Measurements from ENCODE around the gene REXO1. TPM values are rescaled to one million over a fixed set of nuclear protein-coding genes. Genes with fewer than 3 reads are reported as not detected.

Gene REXO1
- total and polyA plus RNA-seq, 2 donors (not counting 3 experiments of a cell fraction or from before 2014, with no cell fraction given) = 41.1 to 56.9 TPM

GRCh38 chr19:1796395-1797142 is 51.7 kb downstream of the REXO1 start:
- no peaks in the 10 kb centered on the region for H3K36me3 ChIP-seq (ENCODE audit: control insufficient read depth in 2 of 2, extremely low read depth in 1 of 2, insufficient read depth in 2 of 2, low read length in 2 of 2)
- TF ChIP-seq EZH2 (IDR thresholded peaks at IDR 0.05; ENCODE audit: borderline replicate concordance, low read depth, low read length, severe bottlenecking) (no peak), FOS (IDR thresholded peaks at IDR 0.05; ENCODE audit: borderline replicate concordance, insufficient read depth, low read length) (no peak), CTCF (IDR thresholded peaks at IDR 0.05; ENCODE audit: extremely low read depth in 1 of 2, insufficient read depth in 1 of 2, low read depth in 1 of 2, low read length in 2 of 2) (no peak), POLR2AphosphoS5 (IDR thresholded peaks at IDR 0.05; ENCODE audit: insufficient read depth, low read depth, low read length) (no peak), GATA2 (IDR thresholded peaks at IDR 0.05; ENCODE audit: insufficient read depth, insufficient read length, low read depth, low read length) (no peak), JUN (IDR thresholded peaks at IDR 0.05; ENCODE audit: borderline replicate concordance, insufficient read depth, insufficient read length, low read depth) (no peak), MYC (IDR thresholded peaks at IDR 0.05; ENCODE audit: low read depth, low read length) (no peak), POLR2A (IDR thresholded peaks at IDR 0.05; ENCODE audit: low read depth, low read length) (no peak)
- TF ChIP-seq, protein P1, sequence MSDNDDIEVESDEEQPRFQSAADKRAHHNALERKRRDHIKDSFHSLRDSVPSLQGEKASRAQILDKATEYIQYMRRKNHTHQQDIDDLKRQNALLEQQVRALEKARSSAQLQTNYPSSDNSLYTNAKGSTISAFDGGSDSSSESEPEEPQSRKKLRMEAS (IDR thresholded peaks at IDR 0.05; ENCODE audit: insufficient read depth, insufficient read length) = no peak
- ChIA-PET POLR2A (no interaction called here), CTCF (interaction anchor here (1.0 to 6.6 kb wide), 9 partner anchors 14 to 250 kb away, joined by 3 to 75 read pairs (median 12); no protein-coding TSS in a partner anchor)
- intact Hi-C loops (cut with micrococcal nuclease) = loop anchor here (5.0 kb wide), 1 partner anchor 124 kb away; no protein-coding TSS in a partner anchor
- H2AFZ ChIP-seq (ENCODE audit: low read depth, low read length) = no peak overlapping the region
- no peak for DNase-seq (ENCODE audit: low read depth, low spot score)
- dilution Hi-C loops (cut with MboI; ENCODE audit: extremely low pct_ligation_motif_present, low sequenced_read_pairs) = no loop called here
- no peaks in the 10 kb centered on the region for H3K9me1 ChIP-seq (replicated peaks; ENCODE audit: control insufficient read depth, extremely low read depth, insufficient read depth, low read length)
- no peaks in the 10 kb centered on the region for H3K9me3 ChIP-seq (replicated peaks; ENCODE audit: control insufficient read depth, insufficient read depth, low read length)
- H3K27me3 ChIP-seq (ENCODE audit: control insufficient read depth in 2 of 2, insufficient read depth in 2 of 2, low read length in 2 of 2) = no peaks in the 10 kb centered on the region
- no peaks in the 10 kb centered on the region for H3K79me2 ChIP-seq (ENCODE audit: control insufficient read depth, insufficient read depth, low read length)
- H3K4me3 ChIP-seq (replicated peaks in 1 of 3; ENCODE audit: insufficient read depth in 1 of 3, low read depth in 1 of 3, low read length in 3 of 3) = no peak overlapping the region
- H3K4me1 ChIP-seq (ENCODE audit: control insufficient read depth, extremely low read depth, insufficient read depth, low read length) = no peaks in the 10 kb centered on the region
- H3K27ac ChIP-seq (ENCODE audit: insufficient read depth, low read depth, low read length) = no peak overlapping the region
- no TSS peak for BruUV-seq (replicated peaks)
- no peak for FAIRE-seq
- no peak overlapping the region for H3K4me2 ChIP-seq (ENCODE audit: insufficient read depth, low read length)
- no peaks in the 10 kb centered on the region for H4K20me1 ChIP-seq (replicated peaks; ENCODE audit: control insufficient read depth, extremely low read depth, insufficient read depth, low read length)
- no peak overlapping the region for H3K9ac ChIP-seq (replicated peaks; ENCODE audit: extremely low read depth, insufficient read depth, low read length)

All from endothelial cell of umbilical vein (primary cell).